ENCODE measurements around the gene CAPN8. TPM values are rescaled to one million over a fixed set of nuclear protein-coding genes. Genes with fewer than 3 reads are reported as not detected.

The CAPN8 gene
- total RNA-seq, 1 experiment from 2014 or later: 0.54 TPM

DNA sequence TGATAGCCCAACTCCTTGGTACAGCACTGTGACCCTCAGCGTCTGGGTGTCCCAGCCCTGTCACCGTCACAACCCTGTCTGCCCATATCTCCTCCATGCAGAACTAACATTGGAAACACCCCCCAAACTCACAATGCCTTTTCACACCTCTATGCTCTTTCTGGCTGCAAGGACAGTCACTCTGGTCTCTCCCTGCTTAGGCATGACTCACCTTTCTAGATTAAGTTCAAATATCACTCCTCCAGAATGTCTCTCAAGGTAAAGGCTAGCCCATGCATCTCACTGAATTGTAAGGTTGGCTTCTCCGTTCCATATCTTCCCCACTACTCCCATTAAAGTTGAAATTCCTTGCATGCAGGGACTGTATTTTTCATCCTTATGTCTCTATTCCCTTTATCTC, 17.0 kb upstream of the CAPN8 start:
- Histone ChIP-seq H3K9me2 (ENCODE audit: insufficient read depth) (no peaks in the 10 kb centered on the region), H4K20me1 (ENCODE audit: insufficient read depth) (no peaks in the 10 kb centered on the region), H3K9ac (ENCODE audit: low read length) (no peak overlapping the region), H3K4me2 (ENCODE audit: low read length) (no peak overlapping the region), H3K27me3 (ENCODE audit: insufficient read depth, low read length) (0 out of 2 replicates have a peak, but pooled peaks cover 5% of the 10 kb centered on the region), H3K9me3 (ENCODE audit: control insufficient read depth in 1 of 2, insufficient read depth in 1 of 2, low read depth in 1 of 2, low read length in 2 of 2) (no peaks in the 10 kb centered on the region), H3K4me1 (ENCODE audit: control insufficient read depth in 1 of 2, insufficient read depth in 2 of 2, low read length in 2 of 2) (peaks cover 0 to 4% of the 10 kb centered on the region in 2 experiments; a peak in 1 of 4 replicates), H3K27ac (ENCODE audit: low read depth, low read length) (no peak overlapping the region), H3K4me3 (replicated peaks in 1 of 2; ENCODE audit: low read depth in 1 of 2, low read length in 2 of 2) (no peak overlapping the region), H2AFZ (ENCODE audit: low read depth, low read length, poor library complexity, severe bottlenecking) (no peak overlapping the region), H3K79me2 (ENCODE audit: insufficient read depth, low read length) (no peaks in the 10 kb centered on the region), H3K36me3 (ENCODE audit: control insufficient read depth in 1 of 2, insufficient read depth in 2 of 2, low read length in 2 of 2) (no peaks in the 10 kb centered on the region)
- no peak for TF ChIP-seq ZNF274 (IDR thresholded peaks at IDR 0.05; ENCODE audit: low read depth, low read length)
- TF ChIP-seq, protein P1, sequence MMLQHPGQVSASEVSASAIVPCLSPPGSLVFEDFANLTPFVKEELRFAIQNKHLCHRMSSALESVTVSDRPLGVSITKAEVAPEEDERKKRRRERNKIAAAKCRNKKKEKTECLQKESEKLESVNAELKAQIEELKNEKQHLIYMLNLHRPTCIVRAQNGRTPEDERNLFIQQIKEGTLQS (IDR thresholded peaks at IDR 0.05): no peak
- no peak for TF ChIP-seq CEBPB (IDR thresholded peaks at IDR 0.05; ENCODE audit: low read depth)
- TF ChIP-seq SRF (IDR thresholded peaks at IDR 0.05; ENCODE audit: low read depth): no peak
- no peak for TF ChIP-seq ELF1 (IDR thresholded peaks at IDR 0.05; ENCODE audit: borderline replicate concordance, low read depth)
- no peak for TF ChIP-seq POLR2AphosphoS5 (IDR thresholded peaks at IDR 0.05; ENCODE audit: low read depth, low read length)
- no peak for TF ChIP-seq MAX (IDR thresholded peaks at IDR 0.05)
- no peak for TF ChIP-seq FOSL1 (IDR thresholded peaks at IDR 0.05; ENCODE audit: low read depth)
- TF ChIP-seq EZH2phosphoT487 (IDR thresholded peaks at IDR 0.05; ENCODE audit: borderline replicate concordance): no peak
- no peak for TF ChIP-seq EGR1 (IDR thresholded peaks at IDR 0.05; ENCODE audit: low read depth)
- TF ChIP-seq, protein P2, sequence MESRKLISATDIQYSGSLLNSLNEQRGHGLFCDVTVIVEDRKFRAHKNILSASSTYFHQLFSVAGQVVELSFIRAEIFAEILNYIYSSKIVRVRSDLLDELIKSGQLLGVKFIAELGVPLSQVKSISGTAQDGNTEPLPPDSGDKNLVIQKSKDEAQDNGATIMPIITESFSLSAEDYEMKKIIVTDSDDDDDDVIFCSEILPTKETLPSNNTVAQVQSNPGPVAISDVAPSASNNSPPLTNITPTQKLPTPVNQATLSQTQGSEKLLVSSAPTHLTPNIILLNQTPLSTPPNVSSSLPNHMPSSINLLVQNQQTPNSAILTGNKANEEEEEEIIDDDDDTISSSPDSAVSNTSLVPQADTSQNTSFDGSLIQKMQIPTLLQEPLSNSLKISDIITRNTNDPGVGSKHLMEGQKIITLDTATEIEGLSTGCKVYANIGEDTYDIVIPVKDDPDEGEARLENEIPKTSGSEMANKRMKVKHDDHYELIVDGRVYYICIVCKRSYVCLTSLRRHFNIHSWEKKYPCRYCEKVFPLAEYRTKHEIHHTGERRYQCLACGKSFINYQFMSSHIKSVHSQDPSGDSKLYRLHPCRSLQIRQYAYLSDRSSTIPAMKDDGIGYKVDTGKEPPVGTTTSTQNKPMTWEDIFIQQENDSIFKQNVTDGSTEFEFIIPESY (IDR thresholded peaks at IDR 0.05; ENCODE audit: extremely low read depth, insufficient replicate concordance, low read length): no peak
- POLR2A ChIA-PET: no interaction called here
- RAD21 ChIA-PET (ENCODE audit: low non-redundant PET in 1 of 2, low total read pairs in 2 of 2, uncharacterized antibody in 2 of 2, unreplicated experiment in 2 of 2): no interaction called here
- intact Hi-C loops (cut with micrococcal nuclease): loop anchor here (2.0 to 5.0 kb wide), 2 partner anchors 600 to 944 kb away; no protein-coding TSS in a partner anchor
- DNase-seq (ENCODE audit: low read depth, low spot score) (no peak), ATAC-seq (no peak)
- CTCF ChIA-PET: interaction anchor here (1.3 to 3.2 kb wide), 3 partner anchors 125 to 550 kb away, joined by 3 to 50 read pairs (median 46); no protein-coding TSS in a partner anchor
- BruUV-seq (replicated peaks): no TSS peak
